H9 (cell line): ENCODE data around the gene CD2BP2. TPM values are rescaled to one million over a fixed set of nuclear protein-coding genes. Genes with fewer than 3 reads are reported as not detected.

Source experiments
- DNase-seq: peaks from one replicate; pipeline ENCODE4 v3.0.0-alpha.2; 2017
- H2AFZ ChIP-seq: one replicate; pipeline ENCODE4 v1.6.1; 2013; ENCODE audit warnings: mild to moderate bottlenecking, low read length, control low read depth, moderate library complexity
- H2AK5ac ChIP-seq: 2 replicates; pipeline ENCODE4 v1.6.1; 2013; ENCODE audit warnings: low read length, control low read depth, mixed read lengths; ENCODE audit not compliant: insufficient read length
- H2BK120ac ChIP-seq: one replicate; pipeline ENCODE4 v1.6.1; 2013; ENCODE audit warnings: low read depth, mild to moderate bottlenecking, low read length, control low read depth, inconsistent platforms; ENCODE audit not compliant: poor library complexity, severe bottlenecking
- H2BK12ac ChIP-seq: 2 replicates; pipeline ENCODE4 v1.6.1; 2013; ENCODE audit warnings: low read length, control low read depth, mixed read lengths, low read depth; ENCODE audit not compliant: insufficient read length
- H2BK15ac ChIP-seq: 2 replicates; pipeline ENCODE4 v1.6.1; 2013; ENCODE audit warnings: low read depth, low read length, control low read depth
- H2BK20ac ChIP-seq: one replicate; pipeline ENCODE4 v1.6.1; 2013; ENCODE audit warnings: low read depth, mild to moderate bottlenecking, low read length, control low read depth, inconsistent platforms; ENCODE audit not compliant: poor library complexity, severe bottlenecking
- H2BK5ac ChIP-seq: 2 replicates; pipeline ENCODE4 v1.6.1; 2013; ENCODE audit warnings: low read length, control low read depth, mixed read lengths; ENCODE audit not compliant: insufficient read length
- H3K14ac ChIP-seq: 2 replicates; pipeline ENCODE4 v1.6.1; 2013; ENCODE audit warnings: low read length, control low read depth; ENCODE audit not compliant: insufficient read depth
- H3K18ac ChIP-seq: 2 replicates; pipeline ENCODE4 v1.6.1; 2013; ENCODE audit warnings: low read depth, mild to moderate bottlenecking, mixed read lengths, low read length, control low read depth; ENCODE audit not compliant: insufficient read length
- H3K23ac ChIP-seq: 2 replicates; pipeline ENCODE4 v1.6.1; 2013; ENCODE audit warnings: low read length, control low read depth, mixed read lengths, low read depth; ENCODE audit not compliant: insufficient read length
- H3K23me2 ChIP-seq: 2 replicates; pipeline ENCODE4 v1.6.1; 2013; ENCODE audit warnings: low read depth, mild to moderate bottlenecking, mixed read lengths, low read length, control low read depth; ENCODE audit not compliant: insufficient read length, poor library complexity, severe bottlenecking
- H3K27ac ChIP-seq: 2 replicates; pipeline ENCODE4 v1.5.1; 2013; ENCODE audit warnings: low read length, control low read depth, mixed read lengths, low read depth; ENCODE audit not compliant: insufficient read length
- H3K27me3 ChIP-seq: 2 replicates; pipeline ENCODE4 v1.6.1; 2013; ENCODE audit warnings: low read length, control low read depth, inconsistent platforms; ENCODE audit not compliant: insufficient read depth
- H3K4ac ChIP-seq: 2 replicates; pipeline ENCODE4 v1.6.1; 2013; ENCODE audit warnings: low read depth, mild to moderate bottlenecking, control low read depth, inconsistent platforms, low read length, moderate library complexity
- H3K4me1 ChIP-seq: 2 replicates; pipeline ENCODE4 v1.6.1; 2013; ENCODE audit warnings: low read length, control low read depth, inconsistent platforms; ENCODE audit not compliant: insufficient read depth
- H3K4me2 ChIP-seq: 2 replicates; pipeline ENCODE4 v1.6.1; 2013; ENCODE audit warnings: low read length, control low read depth, mixed read lengths; ENCODE audit not compliant: insufficient read length, insufficient read depth
- H3K56ac ChIP-seq: 2 replicates; pipeline ENCODE4 v1.6.1; 2013; ENCODE audit warnings: low read depth, mild to moderate bottlenecking, mixed read lengths, low read length, control low read depth; ENCODE audit not compliant: insufficient read length
- H3K79me1 ChIP-seq: 2 replicates; pipeline ENCODE4 v1.6.1; 2013; ENCODE audit warnings: low read depth, mild to moderate bottlenecking, moderate library complexity, low read length, control low read depth, inconsistent platforms; ENCODE audit not compliant: insufficient read depth, poor library complexity, severe bottlenecking
- H3K79me2 ChIP-seq: 2 replicates; pipeline ENCODE4 v1.6.1; 2013; ENCODE audit warnings: low read length, control low read depth, inconsistent platforms; ENCODE audit not compliant: insufficient read depth
- H3K9ac ChIP-seq: 2 replicates; pipeline ENCODE4 v1.6.1; 2013; ENCODE audit warnings: low read length, control low read depth, mixed read lengths; ENCODE audit not compliant: insufficient read length; ENCODE audit errors: extremely low read depth
- H3K9me3 ChIP-seq: one replicate; pipeline ENCODE4 v1.6.1; 2013; ENCODE audit warnings: low read depth, low read length, inconsistent platforms; ENCODE audit not compliant: control insufficient read depth
- H3T11ph ChIP-seq: one replicate; pipeline ENCODE4 v1.6.1; 2013; ENCODE audit warnings: mild to moderate bottlenecking, low read length, control low read depth, inconsistent platforms
- H4K20me1 ChIP-seq: one replicate; pipeline ENCODE4 v1.6.1; 2013; ENCODE audit not compliant: control insufficient read depth, insufficient read length, insufficient read depth
- H4K5ac ChIP-seq: 2 replicates; pipeline ENCODE4 v1.6.1; 2013; ENCODE audit warnings: low read depth, mild to moderate bottlenecking, mixed read lengths, low read length, control low read depth; ENCODE audit not compliant: insufficient read length
- H4K8ac ChIP-seq: replicated peaks from 2 replicates; pipeline ENCODE4 v1.6.1; 2013; ENCODE audit warnings: low read length, control low read depth, mixed read lengths, low read depth; ENCODE audit not compliant: insufficient read length
- H4K91ac ChIP-seq: 2 replicates; pipeline ENCODE4 v1.6.1; 2013; ENCODE audit warnings: low read depth, mild to moderate bottlenecking, moderate library complexity, mixed read lengths, low read length, control low read depth; ENCODE audit not compliant: insufficient read length
- H3K27ac Mint-ChIP-seq, 3 experiments: 2 replicates in 2 of 3; 3 replicates in 1 of 3; pipeline ENCODE4 v1.8.0; 2020 to 2021; ENCODE audit warnings: mixed read lengths in 3 of 3, mild to moderate bottlenecking in 1 of 3, moderate library complexity in 1 of 3
- H3K27me3 Mint-ChIP-seq: 2 replicates; pipeline ENCODE4 v1.8.0; 2021; ENCODE audit warnings: low read depth, mild to moderate bottlenecking, moderate library complexity, mixed read lengths
- H3K36me3 Mint-ChIP-seq, 3 experiments: 2 replicates in 2 of 3; 3 replicates in 1 of 3; pipeline ENCODE4 v1.8.0; 2020 to 2021; ENCODE audit warnings: low read depth in 3 of 3, mixed read lengths in 3 of 3; ENCODE audit not compliant: insufficient read depth in 1 of 3
- H3K4me1 Mint-ChIP-seq, 2 experiments: 2 replicates each; pipeline ENCODE4 v1.8.0; 2020; ENCODE audit warnings: mixed read lengths in 2 of 2
- H3K4me3 Mint-ChIP-seq, 2 experiments: 2 replicates in 1 of 2; 3 replicates in 1 of 2; pipeline ENCODE4 v1.8.0; 2020 to 2021; ENCODE audit warnings: mild to moderate bottlenecking in 2 of 2, mixed read lengths in 2 of 2, moderate library complexity in 1 of 2
- H3K9me3 Mint-ChIP-seq, 2 experiments: 2 replicates in 1 of 2; 3 replicates in 1 of 2; pipeline ENCODE4 v1.8.0; 2020; ENCODE audit warnings: mild to moderate bottlenecking in 2 of 2, mixed read lengths in 2 of 2, moderate library complexity in 1 of 2
- WGBS: extraction: QIAGEN DNeasy Blood & Tissue Kit; methylation state at CpG from one replicate; pipeline ENCODE4 v1.1.7; 2013; ENCODE audit warnings: missing lambda C conversion rate, low lambda C conversion rate, mixed read lengths; ENCODE audit not compliant: insufficient read length; ENCODE audit errors: extremely low coverage; 5-methylcytosine and 5-hydroxymethylcytosine counted together
- total RNA-seq: library from RNA; stranded (reverse); gene quantifications from 2 replicates; pipeline ENCODE4 v1.2.1, GENCODE V29; 2021
- TF ChIP-seq, protein P1 (sequence below): fragments of 200-600 bp; sonication (generic); conservative IDR thresholded peaks from 3 replicates; pipeline ENCODE4 v1.8.0; 2021; ENCODE audit warnings: antibody characterized with exemption, mild to moderate bottlenecking

Gene CD2BP2
- total RNA-seq, 1 experiment from 2014 or later: 90.1 TPM

DNA sequence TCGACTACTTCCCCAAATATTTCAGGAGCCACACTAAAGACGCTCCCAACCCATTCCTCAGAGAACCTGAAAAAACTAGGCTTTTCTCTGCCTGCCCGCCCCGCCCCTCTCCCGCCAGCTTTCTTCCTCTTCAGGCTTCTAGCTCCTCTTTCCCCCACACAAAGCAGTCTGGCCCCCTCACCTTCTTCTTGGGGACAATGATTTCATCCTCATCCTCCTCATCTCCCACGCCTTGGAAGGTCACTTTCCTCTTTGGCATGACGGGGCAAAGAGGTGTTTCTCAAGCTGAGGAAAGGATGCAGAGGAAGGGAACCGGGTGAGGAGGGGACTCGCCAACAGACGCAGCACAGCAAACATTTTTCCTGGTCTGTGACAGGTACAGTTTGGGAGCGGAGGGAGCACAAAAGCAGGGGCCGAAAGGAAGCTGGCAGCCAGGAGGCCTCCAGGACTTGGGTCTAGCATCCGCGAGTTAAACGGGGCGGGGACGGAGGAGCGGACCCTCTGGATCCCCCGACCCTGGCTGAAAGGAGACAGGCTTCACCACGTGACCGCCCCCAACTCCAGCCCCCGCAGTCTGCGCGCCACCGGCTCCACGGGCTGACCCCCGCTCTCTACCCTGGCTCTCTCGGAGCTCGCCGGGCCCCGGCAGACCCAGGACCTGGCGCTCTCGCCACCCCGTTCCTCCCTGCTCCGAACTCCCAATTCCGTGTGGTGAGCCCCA is 525 bp downstream of the CD2BP2 start:
- Histone ChIP-seq H2AK5ac (no peak overlapping the region), H4K8ac (no peak overlapping the region), H3K23me2 (peaks cover 13% of the 10 kb centered on the region), H2BK20ac (no peak overlapping the region), H4K5ac (no peak overlapping the region), H2BK120ac (peak overlapping the region; percentile 75), H3K18ac (peak overlapping the region; percentile 88), H2AFZ (no peak overlapping the region), H3K4ac (peak overlapping the region; percentile 46; the same call in 1 of the 2 replicates), H2BK12ac (no peak overlapping the region), H3K27ac (peak overlapping the region; percentile 97), H2BK15ac (no peak overlapping the region), H3K4me1 (no peaks in the 10 kb centered on the region), H3K56ac (no peak overlapping the region), H4K91ac (no peak overlapping the region), H3K4me2 (peak overlapping the region; percentile 96), H3K23ac (no peak overlapping the region), H3K9ac (peak overlapping the region; percentile 94), H3K27me3 (no peaks in the 10 kb centered on the region), H3T11ph (no peak overlapping the region), H3K9me3 (no peaks in the 10 kb centered on the region), H2BK5ac (no peak overlapping the region), H4K20me1 (no peaks in the 10 kb centered on the region), H3K14ac (peak overlapping the region; percentile 95), H3K79me1 (peaks cover 8% of the 10 kb centered on the region), H3K79me2 (peaks cover 3% of the 10 kb centered on the region; the same call in 1 of the 2 replicates)
- Mint-ChIP-seq H3K9me3 (no peaks in the 10 kb centered on the region), H3K27ac (peak overlapping the region; percentile 99), H3K27me3 (no peaks in the 10 kb centered on the region; the same call in 1 of the 2 replicates), H3K4me3 (peak overlapping the region; percentile 95 to 98), H3K36me3 (peaks cover 27 to 71% (median 63%) of the 10 kb centered on the region in 3 experiments; a peak in 6 of 7 replicates), H3K4me1 (peaks cover 19 to 27% of the 10 kb centered on the region in 2 experiments)
- no CpG with 5 or more reads among the region's 36 CpGs for WGBS
- DNase-seq: no peak
- TF ChIP-seq, protein P1, sequence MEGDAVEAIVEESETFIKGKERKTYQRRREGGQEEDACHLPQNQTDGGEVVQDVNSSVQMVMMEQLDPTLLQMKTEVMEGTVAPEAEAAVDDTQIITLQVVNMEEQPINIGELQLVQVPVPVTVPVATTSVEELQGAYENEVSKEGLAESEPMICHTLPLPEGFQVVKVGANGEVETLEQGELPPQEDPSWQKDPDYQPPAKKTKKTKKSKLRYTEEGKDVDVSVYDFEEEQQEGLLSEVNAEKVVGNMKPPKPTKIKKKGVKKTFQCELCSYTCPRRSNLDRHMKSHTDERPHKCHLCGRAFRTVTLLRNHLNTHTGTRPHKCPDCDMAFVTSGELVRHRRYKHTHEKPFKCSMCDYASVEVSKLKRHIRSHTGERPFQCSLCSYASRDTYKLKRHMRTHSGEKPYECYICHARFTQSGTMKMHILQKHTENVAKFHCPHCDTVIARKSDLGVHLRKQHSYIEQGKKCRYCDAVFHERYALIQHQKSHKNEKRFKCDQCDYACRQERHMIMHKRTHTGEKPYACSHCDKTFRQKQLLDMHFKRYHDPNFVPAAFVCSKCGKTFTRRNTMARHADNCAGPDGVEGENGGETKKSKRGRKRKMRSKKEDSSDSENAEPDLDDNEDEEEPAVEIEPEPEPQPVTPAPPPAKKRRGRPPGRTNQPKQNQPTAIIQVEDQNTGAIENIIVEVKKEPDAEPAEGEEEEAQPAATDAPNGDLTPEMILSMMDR: no peak
